ENCODE data around the gene USP40.

DNA sequence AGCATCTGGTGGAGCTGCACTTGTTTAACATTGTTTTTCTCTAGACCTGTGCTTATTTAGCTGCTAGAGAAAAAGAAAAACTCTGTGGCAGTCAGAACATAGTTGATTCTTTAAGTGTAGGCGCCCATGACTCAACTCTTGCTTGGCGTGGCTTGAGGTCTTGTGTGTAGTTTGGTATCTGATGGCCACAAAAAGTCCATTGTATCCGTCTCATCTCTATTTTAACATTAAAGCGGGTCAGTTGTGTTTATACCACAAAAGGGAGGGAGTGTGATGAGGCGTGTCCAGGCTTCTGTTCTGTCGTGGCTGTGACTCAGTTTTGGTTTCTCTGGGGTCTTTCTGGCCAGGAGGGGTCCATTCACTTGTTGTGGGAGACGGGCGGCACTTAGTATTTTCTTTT is 26.6 kb upstream of the USP40 start:
- TF ChIP-seq, protein P1, sequence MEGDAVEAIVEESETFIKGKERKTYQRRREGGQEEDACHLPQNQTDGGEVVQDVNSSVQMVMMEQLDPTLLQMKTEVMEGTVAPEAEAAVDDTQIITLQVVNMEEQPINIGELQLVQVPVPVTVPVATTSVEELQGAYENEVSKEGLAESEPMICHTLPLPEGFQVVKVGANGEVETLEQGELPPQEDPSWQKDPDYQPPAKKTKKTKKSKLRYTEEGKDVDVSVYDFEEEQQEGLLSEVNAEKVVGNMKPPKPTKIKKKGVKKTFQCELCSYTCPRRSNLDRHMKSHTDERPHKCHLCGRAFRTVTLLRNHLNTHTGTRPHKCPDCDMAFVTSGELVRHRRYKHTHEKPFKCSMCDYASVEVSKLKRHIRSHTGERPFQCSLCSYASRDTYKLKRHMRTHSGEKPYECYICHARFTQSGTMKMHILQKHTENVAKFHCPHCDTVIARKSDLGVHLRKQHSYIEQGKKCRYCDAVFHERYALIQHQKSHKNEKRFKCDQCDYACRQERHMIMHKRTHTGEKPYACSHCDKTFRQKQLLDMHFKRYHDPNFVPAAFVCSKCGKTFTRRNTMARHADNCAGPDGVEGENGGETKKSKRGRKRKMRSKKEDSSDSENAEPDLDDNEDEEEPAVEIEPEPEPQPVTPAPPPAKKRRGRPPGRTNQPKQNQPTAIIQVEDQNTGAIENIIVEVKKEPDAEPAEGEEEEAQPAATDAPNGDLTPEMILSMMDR (IDR thresholded peaks at IDR 0.05): no peak
- TF ChIP-seq MXD4 (CRISPR knock-in tag; IDR thresholded peaks at IDR 0.05; ENCODE audit: borderline replicate concordance) (no peak), ETV6 (CRISPR knock-in tag; IDR thresholded peaks at IDR 0.05) (no peak), NR1H2 (CRISPR knock-in tag; IDR thresholded peaks at IDR 0.05) (no peak), NFYB (CRISPR knock-in tag; conservative IDR thresholded peaks at IDR 0.05; ENCODE audit: low read depth) (no peak)
